K562 (cell line): ENCODE data around the gene MEIOB. TPM values are rescaled to one million over a fixed set of nuclear protein-coding genes. Genes with fewer than 3 reads are reported as not detected.

Experiments used
- CBFB ChIP-seq: sonication (generic); formaldehyde crosslinking; IDR thresholded peaks from 2 replicates; pipeline ENCODE4 v1.4.0; 2020; ENCODE audit warnings: mild to moderate bottlenecking, missing genetic modification reagents
- HNRNPL ChIP-seq: fragments of 200-400 bp; formaldehyde crosslinking; IDR thresholded peaks from 2 replicates; pipeline ENCODE4 v1.6.1; 2017; ENCODE audit warnings: low read depth, mild to moderate bottlenecking, low read length
- MED1 ChIP-seq: sonication (generic); formaldehyde crosslinking; IDR thresholded peaks from 2 replicates; pipeline ENCODE4 v1.8.1; 2023; ENCODE audit warnings: missing genetic modification reagents, borderline replicate concordance
- NONO ChIP-seq, 2 experiments: fragments of 200-400 bp in 1 of 2; fragments of 450-650 bp in 1 of 2; formaldehyde crosslinking in 1 of 2; IDR thresholded peaks; 2 replicates each; pipeline ENCODE4 v1.6.1; 2017; ENCODE audit warnings: low read depth in 2 of 2, mild to moderate bottlenecking in 2 of 2, moderate library complexity in 2 of 2, low read length in 1 of 2
- PHTF2 ChIP-seq: fragments of 250-450 bp; sonication (Bioruptor Pico); IDR thresholded peaks from 2 replicates; pipeline ENCODE4 v1.5.0; 2021; ENCODE audit warnings: mild to moderate bottlenecking
- POLR3G ChIP-seq: IDR thresholded peaks from 2 replicates; pipeline ENCODE4 v1.6.1; 2011; ENCODE audit not compliant: insufficient read length, insufficient replicate concordance; ENCODE audit errors: extremely low read depth
- RBFOX2 ChIP-seq: fragments of 200-400 bp; formaldehyde crosslinking; IDR thresholded peaks from 2 replicates; pipeline ENCODE4 v1.6.1; 2017; ENCODE audit warnings: low read depth, mild to moderate bottlenecking, low read length, moderate library complexity
- RBM22 ChIP-seq: fragments of 200-400 bp; formaldehyde crosslinking; IDR thresholded peaks from 2 replicates; pipeline ENCODE4 v1.6.1; 2018; ENCODE audit warnings: low read length, low read depth; ENCODE audit not compliant: poor library complexity, severe bottlenecking
- RUNX1 ChIP-seq: sonication (generic); IDR thresholded peaks from 2 replicates; pipeline ENCODE4 v1.6.1; 2016; ENCODE audit warnings: antibody characterized with exemption, low read depth
- SRSF7 ChIP-seq: fragments of 200-400 bp; formaldehyde crosslinking; optimal IDR thresholded peaks from 2 replicates; pipeline ENCODE3; 2017; ENCODE audit warnings: mild to moderate bottlenecking, low read depth, low read length
- THRAP3 ChIP-seq: fragments of 450-650 bp; IDR thresholded peaks from 2 replicates; pipeline ENCODE4 v1.6.1; 2016; ENCODE audit warnings: mild to moderate bottlenecking, inconsistent platforms, borderline replicate concordance
- ZFP30 ChIP-seq: fragments of 250-450 bp; sonication (Bioruptor Pico); IDR thresholded peaks from 2 replicates; pipeline ENCODE4 v1.8.0; 2022; ENCODE audit warnings: moderate library complexity, mild to moderate bottlenecking, inconsistent platforms, borderline replicate concordance
- ZNF146 ChIP-seq: IDR thresholded peaks from one replicate; pipeline ENCODE4 v1.6.1; 2018; ENCODE audit warnings: missing compliant biosample characterization; ENCODE audit not compliant: unreplicated experiment
- ZNF212 ChIP-seq: fragments of 450-650 bp; formaldehyde crosslinking; IDR thresholded peaks from 2 replicates; pipeline ENCODE4 v1.4.0; 2020; ENCODE audit warnings: mild to moderate bottlenecking
- ZNF644 ChIP-seq: fragments of 200-800 bp; sonication (Bioruptor generic); IDR thresholded peaks from 2 replicates; pipeline ENCODE4 v1.6.1; 2016; ENCODE audit warnings: low read depth, missing genetic modification characterization, missing compliant biosample characterization
- polyA plus RNA-seq, 8 experiments: library from polyadenylated mRNA; depleted of rRNA in 4 of 8; stranded (reverse) in 5 of 8; unstranded in 3 of 8; fragments of >200 nt; fragmentation: Nextera tagmentation in 2 of 8; fragmentation: Illumina TruSeq in 1 of 8; extraction: Ambion mirVana in 2 of 8; extraction: Trizol in 1 of 8; gene quantifications; 2 replicates each; pipeline versions ENCODE4 v1.2.1 to v1.2.3, GENCODE V29; 2011 to 2014; ENCODE audit warnings: inconsistent platforms in 1 of 8, missing spikeins in 1 of 8
- total RNA-seq, 7 experiments: library from RNA; depleted of rRNA in 6 of 7; stranded (reverse); fragments of >200 nt in 6 of 7; fragmentation: Illumina TruSeq in 2 of 7; extraction: Trizol in 2 of 7; gene quantifications; 2 replicates each; pipeline versions ENCODE4 v1.2.1 to v1.2.3, GENCODE V29; 2011 to 2021; ENCODE audit warnings: low replicate concordance in 1 of 7
- TF ChIP-seq, protein P1 (sequence below), 2 experiments: fragments of 450-650 bp in 1 of 2; sonication (generic) in 1 of 2; formaldehyde crosslinking; conservative IDR thresholded peaks; 2 replicates each; pipeline versions ENCODE4 v1.4.0 to v1.8.1; 2020 to 2022; ENCODE audit warnings: mild to moderate bottlenecking in 1 of 2, missing genetic modification reagents in 1 of 2
- TF ChIP-seq, protein P2 (sequence below): fragments of 450-650 bp; IDR thresholded peaks from 2 replicates; pipeline ENCODE4 v1.6.1; 2016; ENCODE audit warnings: missing biosample characterization, missing genetic modification characterization
- TF ChIP-seq, protein P3 (sequence below): sonication (generic); formaldehyde crosslinking; IDR thresholded peaks from 2 replicates; pipeline ENCODE4 v1.8.0; 2022; ENCODE audit warnings: mild to moderate bottlenecking, missing genetic modification reagents
- TF ChIP-seq, protein P4 (sequence below): fragments of 250-450 bp; sonication (Bioruptor Pico); IDR thresholded peaks from 2 replicates; pipeline ENCODE4 v1.5.0; 2020; ENCODE audit warnings: mild to moderate bottlenecking
- TF ChIP-seq, protein P5 (sequence below), 2 experiments: fragments of 450-650 bp; IDR thresholded peaks; 2 replicates each; pipeline ENCODE4 v1.6.1; 2018; ENCODE audit warnings: mild to moderate bottlenecking in 2 of 2, low read depth in 1 of 2; ENCODE audit not compliant: partially characterized antibody in 2 of 2

Gene MEIOB
- total and polyA plus RNA-seq, 9 of the 15 experiments (the other 6 are each of a cell fraction or from before 2014, with no cell fraction given), result 25.4 to 203 (median 97.6) TPM

DNA sequence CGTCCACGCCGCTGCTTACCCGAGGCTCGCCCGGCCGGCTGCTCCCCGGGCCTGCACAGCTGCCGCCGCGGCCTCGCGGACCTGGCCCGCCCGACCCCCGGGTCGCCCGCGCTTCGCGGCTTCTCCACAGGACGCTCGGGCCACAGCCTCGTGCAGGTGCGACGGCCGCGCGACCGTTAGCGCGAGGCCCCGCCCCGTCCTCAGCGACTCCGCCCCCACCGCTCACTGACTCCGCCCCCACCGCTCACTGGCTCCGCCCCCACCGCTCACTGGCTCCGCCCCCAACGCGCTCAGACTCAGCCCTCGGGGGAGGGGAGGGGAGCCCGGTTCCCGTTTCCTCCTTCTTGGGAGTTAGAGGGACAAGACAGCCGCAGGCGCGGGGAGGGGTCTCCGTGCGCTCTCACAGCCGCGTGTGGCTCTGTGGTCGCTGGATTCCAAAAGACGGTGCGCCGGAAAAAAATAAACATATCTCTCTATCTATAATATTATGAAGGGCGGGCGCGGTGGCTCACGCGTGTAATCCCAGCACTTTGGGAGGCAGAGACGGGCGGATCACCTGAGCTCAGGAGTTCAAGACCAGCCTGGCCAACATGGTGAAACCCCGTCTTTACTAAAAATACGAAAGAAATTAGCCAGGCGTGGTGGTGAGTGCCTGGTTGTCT lies at the start of gene MEIOB (continued):
- TF ChIP-seq, protein P1, sequence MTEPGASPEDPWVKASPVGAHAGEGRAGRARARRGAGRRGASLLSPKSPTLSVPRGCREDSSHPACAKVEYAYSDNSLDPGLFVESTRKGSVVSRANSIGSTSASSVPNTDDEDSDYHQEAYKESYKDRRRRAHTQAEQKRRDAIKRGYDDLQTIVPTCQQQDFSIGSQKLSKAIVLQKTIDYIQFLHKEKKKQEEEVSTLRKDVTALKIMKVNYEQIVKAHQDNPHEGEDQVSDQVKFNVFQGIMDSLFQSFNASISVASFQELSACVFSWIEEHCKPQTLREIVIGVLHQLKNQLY (CRISPR knock-in tag; conservative IDR thresholded peaks at IDR 0.05), result no peak
- TF ChIP-seq, protein P2, sequence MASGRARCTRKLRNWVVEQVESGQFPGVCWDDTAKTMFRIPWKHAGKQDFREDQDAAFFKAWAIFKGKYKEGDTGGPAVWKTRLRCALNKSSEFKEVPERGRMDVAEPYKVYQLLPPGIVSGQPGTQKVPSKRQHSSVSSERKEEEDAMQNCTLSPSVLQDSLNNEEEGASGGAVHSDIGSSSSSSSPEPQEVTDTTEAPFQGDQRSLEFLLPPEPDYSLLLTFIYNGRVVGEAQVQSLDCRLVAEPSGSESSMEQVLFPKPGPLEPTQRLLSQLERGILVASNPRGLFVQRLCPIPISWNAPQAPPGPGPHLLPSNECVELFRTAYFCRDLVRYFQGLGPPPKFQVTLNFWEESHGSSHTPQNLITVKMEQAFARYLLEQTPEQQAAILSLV, result no peak
- TF ChIP-seq RBFOX2 (peak; percentile 79), HNRNPL (no peak), RBM22 (no peak), SRSF7 (no peak), MED1 (no peak), ZNF212 (CRISPR knock-in tag) (no peak), ZNF146 (CRISPR knock-in tag) (no peak), CBFB (no peak), PHTF2 (no peak), POLR3G (no peak), RUNX1 (no peak), NONO (IDR thresholded peaks at IDR 0.05; ENCODE audit: low read depth in 2 of 2, low read length in 1 of 2) (peak in 1 of 2 experiments; percentile 58; a peak in 1 of 4 replicates), ZFP30 (CRISPR knock-in tag) (no peak), THRAP3 (no peak), ZNF644 (no peak)
- TF ChIP-seq, protein P3, sequence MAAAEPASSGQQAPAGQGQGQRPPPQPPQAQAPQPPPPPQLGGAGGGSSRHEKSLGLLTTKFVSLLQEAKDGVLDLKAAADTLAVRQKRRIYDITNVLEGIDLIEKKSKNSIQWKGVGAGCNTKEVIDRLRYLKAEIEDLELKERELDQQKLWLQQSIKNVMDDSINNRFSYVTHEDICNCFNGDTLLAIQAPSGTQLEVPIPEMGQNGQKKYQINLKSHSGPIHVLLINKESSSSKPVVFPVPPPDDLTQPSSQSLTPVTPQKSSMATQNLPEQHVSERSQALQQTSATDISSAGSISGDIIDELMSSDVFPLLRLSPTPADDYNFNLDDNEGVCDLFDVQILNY (CRISPR knock-in tag), result no peak
- TF ChIP-seq, protein P4, sequence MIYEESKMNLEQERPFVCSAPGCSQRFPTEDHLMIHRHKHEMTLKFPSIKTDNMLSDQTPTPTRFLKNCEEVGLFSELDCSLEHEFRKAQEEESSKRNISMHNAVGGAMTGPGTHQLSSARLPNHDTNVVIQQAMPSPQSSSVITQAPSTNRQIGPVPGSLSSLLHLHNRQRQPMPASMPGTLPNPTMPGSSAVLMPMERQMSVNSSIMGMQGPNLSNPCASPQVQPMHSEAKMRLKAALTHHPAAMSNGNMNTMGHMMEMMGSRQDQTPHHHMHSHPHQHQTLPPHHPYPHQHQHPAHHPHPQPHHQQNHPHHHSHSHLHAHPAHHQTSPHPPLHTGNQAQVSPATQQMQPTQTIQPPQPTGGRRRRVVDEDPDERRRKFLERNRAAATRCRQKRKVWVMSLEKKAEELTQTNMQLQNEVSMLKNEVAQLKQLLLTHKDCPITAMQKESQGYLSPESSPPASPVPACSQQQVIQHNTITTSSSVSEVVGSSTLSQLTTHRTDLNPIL (CRISPR knock-in tag), result no peak
- TF ChIP-seq, protein P5, sequence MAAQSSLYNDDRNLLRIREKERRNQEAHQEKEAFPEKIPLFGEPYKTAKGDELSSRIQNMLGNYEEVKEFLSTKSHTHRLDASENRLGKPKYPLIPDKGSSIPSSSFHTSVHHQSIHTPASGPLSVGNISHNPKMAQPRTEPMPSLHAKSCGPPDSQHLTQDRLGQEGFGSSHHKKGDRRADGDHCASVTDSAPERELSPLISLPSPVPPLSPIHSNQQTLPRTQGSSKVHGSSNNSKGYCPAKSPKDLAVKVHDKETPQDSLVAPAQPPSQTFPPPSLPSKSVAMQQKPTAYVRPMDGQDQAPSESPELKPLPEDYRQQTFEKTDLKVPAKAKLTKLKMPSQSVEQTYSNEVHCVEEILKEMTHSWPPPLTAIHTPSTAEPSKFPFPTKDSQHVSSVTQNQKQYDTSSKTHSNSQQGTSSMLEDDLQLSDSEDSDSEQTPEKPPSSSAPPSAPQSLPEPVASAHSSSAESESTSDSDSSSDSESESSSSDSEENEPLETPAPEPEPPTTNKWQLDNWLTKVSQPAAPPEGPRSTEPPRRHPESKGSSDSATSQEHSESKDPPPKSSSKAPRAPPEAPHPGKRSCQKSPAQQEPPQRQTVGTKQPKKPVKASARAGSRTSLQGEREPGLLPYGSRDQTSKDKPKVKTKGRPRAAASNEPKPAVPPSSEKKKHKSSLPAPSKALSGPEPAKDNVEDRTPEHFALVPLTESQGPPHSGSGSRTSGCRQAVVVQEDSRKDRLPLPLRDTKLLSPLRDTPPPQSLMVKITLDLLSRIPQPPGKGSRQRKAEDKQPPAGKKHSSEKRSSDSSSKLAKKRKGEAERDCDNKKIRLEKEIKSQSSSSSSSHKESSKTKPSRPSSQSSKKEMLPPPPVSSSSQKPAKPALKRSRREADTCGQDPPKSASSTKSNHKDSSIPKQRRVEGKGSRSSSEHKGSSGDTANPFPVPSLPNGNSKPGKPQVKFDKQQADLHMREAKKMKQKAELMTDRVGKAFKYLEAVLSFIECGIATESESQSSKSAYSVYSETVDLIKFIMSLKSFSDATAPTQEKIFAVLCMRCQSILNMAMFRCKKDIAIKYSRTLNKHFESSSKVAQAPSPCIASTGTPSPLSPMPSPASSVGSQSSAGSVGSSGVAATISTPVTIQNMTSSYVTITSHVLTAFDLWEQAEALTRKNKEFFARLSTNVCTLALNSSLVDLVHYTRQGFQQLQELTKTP (IDR thresholded peaks at IDR 0.05; ENCODE audit: low read depth in 1 of 2, partially characterized antibody in 2 of 2), result no peak
